Measurements from ENCODE around the gene ALCAM. TPM values are rescaled to one million over a fixed set of nuclear protein-coding genes. Genes with fewer than 3 reads are reported as not detected.
A peak's percentile ranks its signal among the peaks of the same experiment; 100 is the strongest.

The ALCAM gene
- polyA plus RNA-seq, 1 donor from 2014 or later = 94.7 TPM

DNA sequence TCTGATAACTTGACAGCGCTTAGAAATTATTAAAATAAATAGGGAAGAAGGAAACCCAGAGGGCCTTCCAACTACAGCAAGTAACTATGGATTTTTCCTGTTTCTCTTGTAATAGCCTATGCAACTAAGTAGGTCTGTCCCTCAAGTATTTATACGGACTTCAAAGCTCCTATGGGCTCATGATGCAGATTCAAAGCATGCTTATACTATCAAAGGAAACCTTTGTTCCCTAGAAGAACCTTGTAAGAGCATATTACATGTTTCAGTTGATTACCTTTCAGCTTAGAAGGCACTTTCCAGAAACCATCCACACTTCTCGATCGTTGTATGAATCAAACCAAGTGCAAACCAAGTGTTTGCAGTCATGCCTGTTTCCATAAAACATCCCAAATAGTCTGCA lies 158.8 kb downstream of the ALCAM start:
- no peak overlapping the region for H3K9ac ChIP-seq (ENCODE audit: low read length)
- no peaks in the 10 kb centered on the region for H3K9me2 ChIP-seq (ENCODE audit: insufficient read depth, low read length)
- no peaks in the 10 kb centered on the region for H3K79me2 ChIP-seq (replicated peaks; ENCODE audit: insufficient read depth, low read length)
- no peaks in the 10 kb centered on the region for H4K20me1 ChIP-seq (ENCODE audit: insufficient read depth)
- peaks cover 4% of the 10 kb centered on the region for H3F3A ChIP-seq (ENCODE audit: insufficient read depth, low read length, poor library complexity, severe bottlenecking)
- no peaks in the 10 kb centered on the region for H3K36me3 ChIP-seq (ENCODE audit: insufficient read depth, low read length)
- H3K4me3 ChIP-seq (ENCODE audit: low read length) = no peak overlapping the region
- H3K27ac ChIP-seq (ENCODE audit: low read length) = no peak overlapping the region
- no peaks in the 10 kb centered on the region for H3K27me3 ChIP-seq (ENCODE audit: insufficient read depth, low read depth, low read length)
- TF ChIP-seq, protein P1, sequence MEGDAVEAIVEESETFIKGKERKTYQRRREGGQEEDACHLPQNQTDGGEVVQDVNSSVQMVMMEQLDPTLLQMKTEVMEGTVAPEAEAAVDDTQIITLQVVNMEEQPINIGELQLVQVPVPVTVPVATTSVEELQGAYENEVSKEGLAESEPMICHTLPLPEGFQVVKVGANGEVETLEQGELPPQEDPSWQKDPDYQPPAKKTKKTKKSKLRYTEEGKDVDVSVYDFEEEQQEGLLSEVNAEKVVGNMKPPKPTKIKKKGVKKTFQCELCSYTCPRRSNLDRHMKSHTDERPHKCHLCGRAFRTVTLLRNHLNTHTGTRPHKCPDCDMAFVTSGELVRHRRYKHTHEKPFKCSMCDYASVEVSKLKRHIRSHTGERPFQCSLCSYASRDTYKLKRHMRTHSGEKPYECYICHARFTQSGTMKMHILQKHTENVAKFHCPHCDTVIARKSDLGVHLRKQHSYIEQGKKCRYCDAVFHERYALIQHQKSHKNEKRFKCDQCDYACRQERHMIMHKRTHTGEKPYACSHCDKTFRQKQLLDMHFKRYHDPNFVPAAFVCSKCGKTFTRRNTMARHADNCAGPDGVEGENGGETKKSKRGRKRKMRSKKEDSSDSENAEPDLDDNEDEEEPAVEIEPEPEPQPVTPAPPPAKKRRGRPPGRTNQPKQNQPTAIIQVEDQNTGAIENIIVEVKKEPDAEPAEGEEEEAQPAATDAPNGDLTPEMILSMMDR (IDR thresholded peaks at IDR 0.05; ENCODE audit: poor library complexity, severe bottlenecking) = no peak
- TF ChIP-seq RAD21 (conservative IDR thresholded peaks at IDR 0.05) (no peak), TAF1 (IDR thresholded peaks at IDR 0.05; ENCODE audit: low read depth) (no peak), EP300 (conservative IDR thresholded peaks at IDR 0.05; ENCODE audit: poor library complexity, severe bottlenecking) (no peak), EZH2 (IDR thresholded peaks at IDR 0.05; ENCODE audit: borderline replicate concordance, insufficient read depth, low read length, poor library complexity, severe bottlenecking) (no peak)
- no peak overlapping the region for H2AFZ ChIP-seq (ENCODE audit: low read depth, low read length)
- H3K9me3 ChIP-seq (ENCODE audit: low read length) = no peaks in the 10 kb centered on the region
- H3K4me2 ChIP-seq (ENCODE audit: low read length) = no peak overlapping the region

DNA sequence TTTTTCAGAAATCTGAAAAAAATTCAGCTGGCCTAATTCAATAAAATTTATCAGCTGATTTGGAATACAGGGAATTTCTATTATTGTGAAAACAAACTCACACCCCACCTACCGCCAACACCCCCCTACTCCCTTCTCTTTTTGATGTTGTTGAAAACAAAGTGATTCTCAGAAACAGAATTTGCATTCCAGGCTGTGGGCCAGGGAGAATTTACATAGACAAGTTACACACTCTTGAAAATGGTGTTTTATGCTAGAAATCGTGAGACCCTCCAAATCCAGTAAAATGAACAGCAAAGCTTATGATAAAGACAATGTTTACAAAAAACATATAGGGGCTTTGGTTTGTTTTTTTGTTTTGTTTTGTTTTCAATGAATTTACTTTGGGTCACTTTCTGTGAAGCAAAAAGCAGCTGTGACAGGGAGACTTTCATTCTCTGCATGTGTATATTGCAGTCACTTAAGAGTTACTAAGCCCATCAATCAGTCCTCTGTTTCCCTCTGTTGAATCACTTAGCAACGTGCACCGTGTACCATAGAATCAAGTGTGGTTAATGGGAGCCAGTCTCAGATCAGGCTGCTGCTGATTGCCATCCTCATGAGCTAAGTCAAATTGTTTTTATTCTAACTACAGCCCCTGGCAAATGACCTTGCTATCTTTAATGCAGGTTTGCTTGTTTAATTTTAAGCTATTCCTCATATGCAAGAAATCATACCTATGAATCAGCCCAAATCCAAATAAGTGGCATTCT lies 159.8 kb downstream of the ALCAM start:
- H3K27ac ChIP-seq (ENCODE audit: low read length) = no peak overlapping the region
- H3K79me2 ChIP-seq (replicated peaks; ENCODE audit: insufficient read depth, low read length) = no peaks in the 10 kb centered on the region
- peak overlapping the region; percentile 7 for H3K4me3 ChIP-seq (ENCODE audit: low read length)
- H3K27me3 ChIP-seq (ENCODE audit: insufficient read depth, low read depth, low read length) = no peaks in the 10 kb centered on the region
- H2AFZ ChIP-seq (ENCODE audit: low read depth, low read length) = no peak overlapping the region
- H3K9me3 ChIP-seq (ENCODE audit: low read length) = no peaks in the 10 kb centered on the region
- peak overlapping the region; percentile 26 for H3K4me2 ChIP-seq (ENCODE audit: low read length)
- H3K9me2 ChIP-seq (ENCODE audit: insufficient read depth, low read length) = no peaks in the 10 kb centered on the region
- no peaks in the 10 kb centered on the region for H4K20me1 ChIP-seq (ENCODE audit: insufficient read depth)
- TF ChIP-seq EZH2 (IDR thresholded peaks at IDR 0.05; ENCODE audit: borderline replicate concordance, insufficient read depth, low read length, poor library complexity, severe bottlenecking) (no peak), MXI1 (conservative IDR thresholded peaks at IDR 0.05; ENCODE audit: poor library complexity, severe bottlenecking) (no peak), POLR2AphosphoS5 (IDR thresholded peaks at IDR 0.05) (peak; percentile 53), TAF1 (IDR thresholded peaks at IDR 0.05; ENCODE audit: low read depth) (no peak), RAD21 (conservative IDR thresholded peaks at IDR 0.05) (peak; percentile 45), EP300 (conservative IDR thresholded peaks at IDR 0.05; ENCODE audit: poor library complexity, severe bottlenecking) (peak; percentile 70)
- TF ChIP-seq, protein P1 (IDR thresholded peaks at IDR 0.05; ENCODE audit: poor library complexity, severe bottlenecking) = peak; percentile 34
- H3K9ac ChIP-seq (ENCODE audit: low read length) = no peak overlapping the region
- H3F3A ChIP-seq (ENCODE audit: insufficient read depth, low read length, poor library complexity, severe bottlenecking) = peaks cover 4% of the 10 kb centered on the region
- H3K36me3 ChIP-seq (ENCODE audit: insufficient read depth, low read length) = no peaks in the 10 kb centered on the region

DNA sequence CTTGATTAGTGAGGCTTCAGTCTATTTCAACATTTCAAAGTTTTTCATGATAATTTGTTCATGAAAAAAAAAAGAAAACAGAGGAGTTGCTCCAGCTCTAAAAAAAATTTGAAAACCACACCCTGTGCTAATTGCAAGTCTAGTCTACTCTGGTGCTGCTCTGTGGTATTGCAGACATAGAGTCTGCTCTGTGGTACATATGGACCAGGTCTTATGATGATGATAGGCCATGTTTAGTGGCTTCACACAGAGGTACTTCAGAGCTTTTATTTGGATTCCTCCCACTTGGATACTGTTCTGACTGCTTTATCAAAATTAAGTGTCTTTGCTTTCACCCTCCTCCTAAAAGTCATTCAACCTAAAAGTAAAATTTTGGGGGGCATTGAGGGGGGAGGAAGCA lies 160.8 kb downstream of the ALCAM start:
- Histone ChIP-seq H3K4me2 (ENCODE audit: low read length) (no peak overlapping the region), H3K36me3 (ENCODE audit: insufficient read depth, low read length) (peaks cover 4% of the 10 kb centered on the region), H3K27ac (ENCODE audit: low read length) (no peak overlapping the region), H3K4me3 (ENCODE audit: low read length) (no peak overlapping the region), H3K27me3 (ENCODE audit: insufficient read depth, low read depth, low read length) (no peaks in the 10 kb centered on the region), H2AFZ (ENCODE audit: low read depth, low read length) (no peak overlapping the region), H3F3A (ENCODE audit: insufficient read depth, low read length, poor library complexity, severe bottlenecking) (peaks cover 4% of the 10 kb centered on the region), H3K9ac (ENCODE audit: low read length) (no peak overlapping the region), H3K9me3 (ENCODE audit: low read length) (no peaks in the 10 kb centered on the region), H4K20me1 (ENCODE audit: insufficient read depth) (no peaks in the 10 kb centered on the region), H3K79me2 (replicated peaks; ENCODE audit: insufficient read depth, low read length) (no peaks in the 10 kb centered on the region), H3K9me2 (ENCODE audit: insufficient read depth, low read length) (no peaks in the 10 kb centered on the region)
- TF ChIP-seq MXI1 (conservative IDR thresholded peaks at IDR 0.05; ENCODE audit: poor library complexity, severe bottlenecking) = no peak
- TF ChIP-seq SMC3 (conservative IDR thresholded peaks at IDR 0.05; ENCODE audit: poor library complexity) = no peak
- TF ChIP-seq, protein P1 (IDR thresholded peaks at IDR 0.05; ENCODE audit: poor library complexity, severe bottlenecking) = no peak
- no peak for TF ChIP-seq EZH2 (IDR thresholded peaks at IDR 0.05; ENCODE audit: borderline replicate concordance, insufficient read depth, low read length, poor library complexity, severe bottlenecking)
- TF ChIP-seq, protein P2, sequence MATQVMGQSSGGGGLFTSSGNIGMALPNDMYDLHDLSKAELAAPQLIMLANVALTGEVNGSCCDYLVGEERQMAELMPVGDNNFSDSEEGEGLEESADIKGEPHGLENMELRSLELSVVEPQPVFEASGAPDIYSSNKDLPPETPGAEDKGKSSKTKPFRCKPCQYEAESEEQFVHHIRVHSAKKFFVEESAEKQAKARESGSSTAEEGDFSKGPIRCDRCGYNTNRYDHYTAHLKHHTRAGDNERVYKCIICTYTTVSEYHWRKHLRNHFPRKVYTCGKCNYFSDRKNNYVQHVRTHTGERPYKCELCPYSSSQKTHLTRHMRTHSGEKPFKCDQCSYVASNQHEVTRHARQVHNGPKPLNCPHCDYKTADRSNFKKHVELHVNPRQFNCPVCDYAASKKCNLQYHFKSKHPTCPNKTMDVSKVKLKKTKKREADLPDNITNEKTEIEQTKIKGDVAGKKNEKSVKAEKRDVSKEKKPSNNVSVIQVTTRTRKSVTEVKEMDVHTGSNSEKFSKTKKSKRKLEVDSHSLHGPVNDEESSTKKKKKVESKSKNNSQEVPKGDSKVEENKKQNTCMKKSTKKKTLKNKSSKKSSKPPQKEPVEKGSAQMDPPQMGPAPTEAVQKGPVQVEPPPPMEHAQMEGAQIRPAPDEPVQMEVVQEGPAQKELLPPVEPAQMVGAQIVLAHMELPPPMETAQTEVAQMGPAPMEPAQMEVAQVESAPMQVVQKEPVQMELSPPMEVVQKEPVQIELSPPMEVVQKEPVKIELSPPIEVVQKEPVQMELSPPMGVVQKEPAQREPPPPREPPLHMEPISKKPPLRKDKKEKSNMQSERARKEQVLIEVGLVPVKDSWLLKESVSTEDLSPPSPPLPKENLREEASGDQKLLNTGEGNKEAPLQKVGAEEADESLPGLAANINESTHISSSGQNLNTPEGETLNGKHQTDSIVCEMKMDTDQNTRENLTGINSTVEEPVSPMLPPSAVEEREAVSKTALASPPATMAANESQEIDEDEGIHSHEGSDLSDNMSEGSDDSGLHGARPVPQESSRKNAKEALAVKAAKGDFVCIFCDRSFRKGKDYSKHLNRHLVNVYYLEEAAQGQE (IDR thresholded peaks at IDR 0.05; ENCODE audit: borderline replicate concordance) = no peak

Measured in neural cell (in vitro differentiated cells).